ENCODE measurements around the gene UBE2C.

Gene UBE2C

GRCh38 chr20:45833030-45833882 is 20.8 kb downstream of the UBE2C start, which contains the start of gene SNX21:
Gene SNX21 (plus strand): TSS chr20:45833799. CDS start chr20:45833920, 121 bp downstream.
- no peak for TF ChIP-seq POLR2A (IDR thresholded peaks at IDR 0.05; ENCODE audit: low read length)
- no peak for TF ChIP-seq GATA1 (IDR thresholded peaks at IDR 0.05; ENCODE audit: low read depth, low read length)
- DNase-seq = peak; percentile 16 to 59

- peak; percentile 13 to 40 for DNase-seq
- TF ChIP-seq POLR2A (IDR thresholded peaks at IDR 0.05; ENCODE audit: low read length) = no peak
- no peak for TF ChIP-seq GATA1 (IDR thresholded peaks at IDR 0.05; ENCODE audit: low read depth, low read length)
Measured at GRCh38 chr20:45833883-45834796, 21.7 kb downstream of the UBE2C start.

DNA sequence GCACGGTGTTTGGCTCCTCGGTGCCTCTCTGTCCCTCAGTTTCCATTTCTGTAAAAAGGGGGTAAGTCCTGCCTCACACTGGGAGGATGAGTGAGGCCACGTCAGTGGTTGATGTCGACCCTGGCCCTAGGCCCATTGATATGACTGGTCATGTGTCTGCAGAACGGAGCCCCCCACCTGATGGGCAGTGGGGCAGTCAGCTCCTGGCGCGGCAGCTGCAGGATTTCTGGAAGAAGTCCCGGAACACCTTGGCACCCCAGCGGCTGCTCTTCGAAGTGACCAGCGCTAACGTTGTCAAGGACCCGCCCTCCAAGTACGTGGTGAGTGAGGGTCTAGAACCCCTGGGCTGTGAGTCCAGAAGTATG is 22.3 kb downstream of the UBE2C start:
- TF ChIP-seq POLR2A (IDR thresholded peaks at IDR 0.05; ENCODE audit: low read length) (no peak), GATA1 (IDR thresholded peaks at IDR 0.05; ENCODE audit: low read depth, low read length) (no peak)
- no peak for DNase-seq

DNA sequence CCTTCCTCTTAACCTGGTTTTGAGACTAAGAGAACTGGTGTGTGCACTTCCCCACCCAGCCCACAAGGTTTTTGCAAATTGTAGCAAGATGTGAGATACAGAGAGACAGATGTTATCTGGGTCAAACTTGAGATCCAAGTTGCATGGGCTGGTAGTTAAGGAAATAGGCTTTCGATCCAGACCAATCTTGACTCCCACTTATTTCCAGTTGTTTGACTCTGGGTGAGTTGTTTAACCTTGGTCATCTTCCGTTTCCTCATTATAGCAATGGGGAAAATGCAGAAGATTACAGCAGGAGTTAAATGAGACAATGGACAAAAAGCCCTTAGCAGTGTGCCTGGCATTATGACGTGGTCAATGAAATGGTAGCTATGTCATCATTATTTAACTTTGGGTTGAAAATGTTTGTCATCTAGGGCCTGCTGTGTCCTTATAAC is 22.9 kb downstream of the UBE2C start:
- DNase-seq = peak in 1 of 2 experiments; percentile 26
- no peak for TF ChIP-seq POLR2A (IDR thresholded peaks at IDR 0.05; ENCODE audit: low read length)
- TF ChIP-seq GATA1 (IDR thresholded peaks at IDR 0.05; ENCODE audit: low read depth, low read length) = no peak

DNA sequence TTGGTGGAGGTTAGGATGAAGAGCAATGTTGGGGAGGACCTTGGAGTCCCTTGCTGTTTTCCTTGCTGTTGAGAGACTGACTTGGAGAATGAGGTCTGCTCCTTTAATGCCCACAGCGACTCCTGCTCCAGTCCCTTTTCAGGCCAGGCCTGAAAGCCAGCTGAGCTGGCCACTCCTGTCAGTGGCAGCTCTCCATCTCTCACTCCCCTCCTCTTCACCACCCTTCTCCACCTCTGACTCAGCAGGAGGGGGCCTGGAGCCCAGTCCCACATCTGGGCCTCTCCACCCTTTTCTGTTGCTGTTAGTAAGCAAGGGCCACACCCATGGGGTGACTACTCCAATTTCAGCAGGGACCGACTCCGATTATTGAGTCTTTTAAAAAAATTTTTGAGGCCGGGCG is 23.4 kb downstream of the UBE2C start:
- TF ChIP-seq POLR2A (IDR thresholded peaks at IDR 0.05; ENCODE audit: low read length) (no peak), GATA1 (IDR thresholded peaks at IDR 0.05; ENCODE audit: low read depth, low read length) (no peak)
- peak; percentile 72 to 83 for DNase-seq

- peak; percentile 70 to 89 for DNase-seq
Measured at GRCh38 chr20:45836841-45837240, 24.4 kb downstream of the UBE2C start.

GRCh38 chr20:45840700-45841198 is 28.3 kb downstream of the UBE2C start:
- no peak for DNase-seq
- TF ChIP-seq POLR2A (IDR thresholded peaks at IDR 0.05; ENCODE audit: low read length) (no peak), GATA1 (IDR thresholded peaks at IDR 0.05; ENCODE audit: low read depth, low read length) (no peak)

More at GRCh38 chr20:45836841-45837240, 24.4 kb downstream of the UBE2C start:
- TF ChIP-seq GATA1 (IDR thresholded peaks at IDR 0.05; ENCODE audit: low read depth, low read length) (no peak), POLR2A (IDR thresholded peaks at IDR 0.05; ENCODE audit: low read length) (no peak)

- DNase-seq = no peak
- TF ChIP-seq POLR2A (IDR thresholded peaks at IDR 0.05; ENCODE audit: low read length) = no peak
- TF ChIP-seq GATA1 (IDR thresholded peaks at IDR 0.05; ENCODE audit: low read depth, low read length) = no peak
Measured at GRCh38 chr20:45841407-45842129, 29.1 kb downstream of the UBE2C start.

- no peak for DNase-seq
- TF ChIP-seq GATA1 (IDR thresholded peaks at IDR 0.05; ENCODE audit: low read depth, low read length) (no peak), POLR2A (IDR thresholded peaks at IDR 0.05; ENCODE audit: low read length) (no peak)
Measured at GRCh38 chr20:45842169-45842812, 29.8 kb downstream of the UBE2C start.

- TF ChIP-seq GATA1 (IDR thresholded peaks at IDR 0.05; ENCODE audit: low read depth, low read length) = no peak
- TF ChIP-seq POLR2A (IDR thresholded peaks at IDR 0.05; ENCODE audit: low read length) = no peak
- DNase-seq = no peak
Measured at GRCh38 chr20:45843506-45843905, 31.1 kb downstream of the UBE2C start.

GRCh38 chr20:45845452-45845851 is 33.0 kb downstream of the UBE2C start:
- TF ChIP-seq POLR2A (IDR thresholded peaks at IDR 0.05; ENCODE audit: low read length) (no peak), GATA1 (IDR thresholded peaks at IDR 0.05; ENCODE audit: low read depth, low read length) (no peak)
- no peak for DNase-seq

DNA sequence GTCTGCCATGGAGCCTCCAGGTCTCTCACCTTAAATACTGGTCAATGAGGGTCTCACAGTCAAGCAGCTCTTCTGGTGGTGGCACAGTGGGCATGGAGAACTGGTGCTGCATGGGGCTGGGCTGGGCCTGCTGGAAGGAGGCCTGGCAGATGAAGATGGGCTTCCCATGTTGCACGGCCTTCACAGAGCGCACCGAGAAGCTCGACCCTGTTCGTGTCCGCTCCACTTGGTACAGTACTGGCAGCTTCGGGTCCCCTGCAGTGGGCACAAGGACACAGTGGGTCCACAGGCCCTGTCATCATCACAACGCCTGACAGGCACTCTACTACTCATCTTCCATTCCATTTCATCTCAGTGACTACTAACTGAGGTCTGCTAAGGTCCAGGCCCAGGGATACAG is 36.0 kb downstream of the UBE2C start:
- no peak for DNase-seq
- TF ChIP-seq GATA1 (IDR thresholded peaks at IDR 0.05; ENCODE audit: low read depth, low read length) (no peak), POLR2A (IDR thresholded peaks at IDR 0.05; ENCODE audit: low read length) (no peak)
